Mononuclear cell (primary cell): ENCODE measurements around the gene GPC5. TPM values are rescaled to one million over a fixed set of nuclear protein-coding genes. Genes with fewer than 3 reads are reported as not detected.
"Not testable (repeated sequence)": the region's sequence is repeated elsewhere in the genome, so short reads cannot be mapped to it uniquely, and the experiment has no call there.

Experiments
- H3K27me3 ChIP-seq: 2 replicates; pipeline ENCODE4 v1.6.0; 2011; ENCODE audit warnings: low read length, control low read depth; ENCODE audit not compliant: insufficient read depth
- H3K4me1 ChIP-seq: 2 replicates; pipeline ENCODE4 v1.5.1; 2011; ENCODE audit warnings: mild to moderate bottlenecking, low read length, control low read depth; ENCODE audit not compliant: insufficient read depth
- H3K4me3 ChIP-seq: 2 replicates; pipeline ENCODE4 v1.5.1; 2011; ENCODE audit warnings: mild to moderate bottlenecking, low read length, moderate library complexity
- H3K9me3 ChIP-seq: 2 replicates; pipeline ENCODE4 v1.5.1; 2011; ENCODE audit warnings: low read depth, mild to moderate bottlenecking, control low read depth, low read length
- total RNA-seq: library from RNA; depleted of rRNA; stranded (reverse); fragments of >200 nt; gene quantifications from one replicate; pipeline ENCODE4 v1.2.3, GENCODE V29; 2012

GPC5 gene
- total RNA-seq, 1 donor, result 0.21 TPM

- Histone ChIP-seq H3K27me3 (no peaks in the 10 kb centered on the region), H3K4me1 (no peaks in the 10 kb centered on the region), H3K9me3 (no peaks in the 10 kb centered on the region), H3K4me3 (no peak overlapping the region)
These were observed 863.8 kb downstream of the GPC5 start for GRCh38 chr13:92262100-92262788.

- Histone ChIP-seq H3K4me1 (no peaks in the 10 kb centered on the region), H3K9me3 (no peaks in the 10 kb centered on the region), H3K27me3 (no peaks in the 10 kb centered on the region), H3K4me3 (no peak overlapping the region)
These were observed 867.0 kb downstream of the GPC5 start for GRCh38 chr13:92265408-92265807.

GRCh38 chr13:92270990-92271389 lies 872.6 kb downstream of the GPC5 start:
- Histone ChIP-seq H3K4me1 (no peaks in the 10 kb centered on the region), H3K27me3 (no peaks in the 10 kb centered on the region), H3K4me3 (no peak overlapping the region), H3K9me3 (no peaks in the 10 kb centered on the region)

DNA sequence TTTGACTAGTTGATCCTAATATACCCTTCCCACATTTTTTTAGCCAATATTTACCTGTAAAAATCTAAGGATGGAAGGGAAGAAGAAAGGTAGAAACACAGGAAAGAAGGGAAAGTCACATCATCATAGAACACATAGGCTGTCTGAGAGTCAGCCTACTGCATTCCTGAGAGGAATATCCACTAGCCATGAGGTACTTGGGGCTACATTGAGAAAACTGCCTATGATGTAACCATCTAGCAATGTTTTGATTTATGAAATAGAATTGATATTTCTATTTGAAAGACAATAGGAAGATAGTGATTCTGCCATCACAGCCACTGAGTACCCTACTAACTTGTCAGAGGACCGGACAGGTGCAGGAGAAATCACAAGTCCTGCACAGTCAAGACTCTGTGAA lies 873.8 kb downstream of the GPC5 start:
- Histone ChIP-seq H3K27me3 (no peaks in the 10 kb centered on the region), H3K4me3 (no peak overlapping the region), H3K4me1 (no peaks in the 10 kb centered on the region), H3K9me3 (no peaks in the 10 kb centered on the region)

DNA sequence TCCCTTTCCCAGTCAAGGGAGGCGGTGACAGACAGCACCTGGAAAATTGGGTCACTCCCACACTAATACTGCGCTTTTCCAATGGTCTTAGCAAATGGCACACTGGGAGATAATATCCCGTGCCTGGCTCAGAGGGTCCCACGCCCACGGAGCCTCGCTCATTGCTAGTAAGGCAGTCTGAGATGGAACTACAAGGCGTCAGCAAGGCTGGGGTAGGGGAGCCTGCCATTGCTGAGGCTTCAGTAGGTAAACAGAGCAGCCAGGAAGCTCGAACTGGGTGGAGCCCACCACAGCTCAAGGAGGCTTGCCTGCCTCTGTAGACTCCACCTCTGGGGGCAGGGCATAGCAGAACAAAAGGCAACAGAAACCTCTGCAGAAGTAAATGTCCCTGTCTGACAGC lies 882.6 kb downstream of the GPC5 start:
- not testable (repeated sequence) for H3K4me3 ChIP-seq, H3K9me3 ChIP-seq, H3K4me1 ChIP-seq, H3K27me3 ChIP-seq

DNA sequence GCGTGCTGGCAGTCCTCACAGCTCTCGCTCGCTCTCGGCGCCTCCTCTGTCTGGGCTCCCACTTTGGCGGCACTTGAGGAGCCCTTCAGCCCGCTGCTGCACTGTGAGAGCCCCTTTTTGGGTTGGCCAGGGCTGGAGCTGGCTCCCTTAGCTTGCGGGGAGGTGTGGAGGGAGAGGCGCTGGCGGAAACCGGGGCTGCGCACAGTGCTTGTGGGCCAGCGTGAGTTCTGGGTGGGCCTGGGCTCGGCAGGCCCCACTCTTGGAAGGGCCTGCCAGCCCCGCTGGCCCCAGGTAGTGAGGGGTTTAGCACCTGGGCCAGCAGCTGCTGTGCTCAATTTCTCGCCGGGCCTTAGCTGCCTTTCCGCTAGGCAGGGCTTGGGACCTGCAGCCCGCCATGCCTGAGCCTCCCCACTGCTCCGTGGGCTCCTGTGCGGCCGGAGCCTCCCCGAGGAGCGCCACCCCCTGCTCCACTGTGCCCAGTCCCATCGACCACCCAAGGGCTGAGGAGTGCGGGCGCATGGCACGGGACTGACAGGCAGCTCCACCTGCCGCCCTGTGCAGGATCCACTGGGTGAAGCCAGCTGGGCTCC lies 892.4 kb downstream of the GPC5 start:
- H3K9me3 ChIP-seq, H3K27me3 ChIP-seq, H3K4me3 ChIP-seq, H3K4me1 ChIP-seq: not testable (repeated sequence)

- not testable (repeated sequence) for H3K4me3 ChIP-seq, H3K4me1 ChIP-seq, H3K27me3 ChIP-seq, H3K9me3 ChIP-seq
These were observed 896.1 kb downstream of the GPC5 start for GRCh38 chr13:92294533-92294932.

- not testable (repeated sequence) for H3K4me1 ChIP-seq, H3K4me3 ChIP-seq, H3K9me3 ChIP-seq, H3K27me3 ChIP-seq
These were observed 897.8 kb downstream of the GPC5 start for GRCh38 chr13:92296154-92296671.

GRCh38 chr13:92297971-92298942 lies 899.8 kb downstream of the GPC5 start:
- Histone ChIP-seq H3K4me3 (no peak overlapping the region), H3K4me1 (no peaks in the 10 kb centered on the region), H3K9me3 (no peaks in the 10 kb centered on the region), H3K27me3 (no peaks in the 10 kb centered on the region)

GRCh38 chr13:92300651-92301050 lies 902.2 kb downstream of the GPC5 start:
- H3K4me1 ChIP-seq, result no peaks in the 10 kb centered on the region
- H3K27me3 ChIP-seq, result no peaks in the 10 kb centered on the region
- H3K9me3 ChIP-seq, result no peaks in the 10 kb centered on the region
- no peak overlapping the region for H3K4me3 ChIP-seq

DNA sequence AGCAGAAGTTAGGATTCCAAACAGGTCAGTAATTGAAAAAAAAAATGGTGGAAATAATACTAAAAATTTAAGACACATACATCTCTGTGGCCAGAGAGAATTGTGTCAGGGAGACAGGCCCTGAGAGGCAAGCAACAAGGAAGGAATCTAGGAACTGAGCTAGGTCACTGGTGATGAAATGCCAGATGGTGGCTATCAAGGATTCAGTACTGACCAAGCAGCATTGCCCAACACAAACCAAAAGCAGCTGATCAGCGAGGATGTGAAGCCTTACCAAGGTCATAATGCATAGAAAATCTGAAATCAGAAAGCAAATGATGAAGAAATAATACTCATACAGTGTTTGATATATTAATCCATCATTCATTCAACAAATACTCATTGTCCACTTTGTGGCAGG lies 905.0 kb downstream of the GPC5 start:
- H3K4me3 ChIP-seq, result no peak overlapping the region
- no peaks in the 10 kb centered on the region for H3K9me3 ChIP-seq
- no peaks in the 10 kb centered on the region for H3K27me3 ChIP-seq
- H3K4me1 ChIP-seq, result no peaks in the 10 kb centered on the region

- H3K9me3 ChIP-seq, result no peaks in the 10 kb centered on the region
- no peaks in the 10 kb centered on the region for H3K27me3 ChIP-seq
- no peaks in the 10 kb centered on the region for H3K4me1 ChIP-seq
- H3K4me3 ChIP-seq, result no peak overlapping the region
These were observed 909.3 kb downstream of the GPC5 start for GRCh38 chr13:92307752-92308151.

- Histone ChIP-seq H3K27me3 (no peaks in the 10 kb centered on the region), H3K4me3 (no peak overlapping the region), H3K4me1 (no peaks in the 10 kb centered on the region), H3K9me3 (no peaks in the 10 kb centered on the region)
These were observed 914.4 kb downstream of the GPC5 start for GRCh38 chr13:92312823-92313222.

DNA sequence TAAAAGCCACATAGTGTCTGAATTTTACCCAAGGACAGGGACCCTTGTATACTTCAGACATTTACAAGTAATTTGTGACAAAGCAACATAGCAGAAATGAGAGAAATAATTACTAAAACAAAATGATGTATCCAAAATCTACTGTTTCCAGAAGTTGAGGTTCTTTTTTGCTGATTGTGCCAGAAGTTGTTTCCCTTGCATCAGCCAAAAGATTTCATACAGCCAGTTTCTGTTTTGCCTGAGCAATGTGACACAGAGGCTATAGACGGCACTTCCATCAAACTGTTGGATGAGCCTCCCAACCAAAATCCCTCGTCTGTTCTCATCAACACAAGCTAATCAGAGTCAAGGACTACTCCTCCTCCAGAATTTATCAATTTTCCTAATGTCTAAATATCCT lies 915.0 kb downstream of the GPC5 start:
- H3K9me3 ChIP-seq, result no peaks in the 10 kb centered on the region
- no peaks in the 10 kb centered on the region for H3K4me1 ChIP-seq
- H3K27me3 ChIP-seq, result no peaks in the 10 kb centered on the region
- H3K4me3 ChIP-seq, result no peak overlapping the region

- H3K27me3 ChIP-seq, result no peaks in the 10 kb centered on the region
- H3K4me3 ChIP-seq, result no peak overlapping the region
- H3K4me1 ChIP-seq, result no peaks in the 10 kb centered on the region
- H3K9me3 ChIP-seq, result no peaks in the 10 kb centered on the region
These were observed 916.8 kb downstream of the GPC5 start for GRCh38 chr13:92315265-92315664.
